Measurements from ENCODE around the gene UGDH.

Gene UGDH

GRCh38 chr4:39467464-39467863 lies 59.8 kb downstream of the UGDH start:
- Histone ChIP-seq H3K9me2 (replicated peaks; ENCODE audit: insufficient read depth, low read length) (no peaks in the 10 kb centered on the region), H3K27me3 (replicated peaks; ENCODE audit: insufficient read depth, low read length) (no peaks in the 10 kb centered on the region), H3K4me1 (ENCODE audit: low read length) (peaks cover 4% of the 10 kb centered on the region; the same call in 1 of the 2 replicates), H3K4me2 (ENCODE audit: low read depth, low read length) (no peak overlapping the region), H3K4me3 (ENCODE audit: low read length) (no peak overlapping the region), H3K36me3 (replicated peaks; ENCODE audit: insufficient read depth, low read length) (peaks cover 3% of the 10 kb centered on the region; the same call in 1 of the 2 replicates), H3K9ac (ENCODE audit: low read length) (no peak overlapping the region), H2AFZ (ENCODE audit: low read length) (no peak overlapping the region), H3K27ac (ENCODE audit: low read length) (no peak overlapping the region), H3K9me3 (replicated peaks; ENCODE audit: insufficient read depth, low read length) (no peaks in the 10 kb centered on the region), H4K20me1 (ENCODE audit: insufficient read depth, low read length) (no peaks in the 10 kb centered on the region), H3F3A (ENCODE audit: insufficient read depth, low read length) (peaks cover 5% of the 10 kb centered on the region; the same call in 1 of the 2 replicates), H3K79me2 (ENCODE audit: low read length) (no peaks in the 10 kb centered on the region)
- TF ChIP-seq EZH2phosphoT487 (IDR thresholded peaks at IDR 0.05; ENCODE audit: low read length) (no peak), CTCF (IDR thresholded peaks at IDR 0.05; ENCODE audit: low read length) (no peak), EZH2 (optimal IDR thresholded peaks at IDR 0.05; ENCODE audit: low read depth, low read length) (no peak)
- no peak for DNase-seq

- no peak overlapping the region for H3K4me2 ChIP-seq (ENCODE audit: low read depth, low read length)
- no peak overlapping the region for H3K27ac ChIP-seq (ENCODE audit: low read length)
Observed at GRCh38 chr4:39466747-39467146, 60.5 kb downstream of the UGDH start.

GRCh38 chr4:39464886-39465501 lies 62.2 kb downstream of the UGDH start:
- Histone ChIP-seq H3K4me1 (ENCODE audit: low read length) (peaks cover 4% of the 10 kb centered on the region; the same call in 1 of the 2 replicates), H3K79me2 (ENCODE audit: low read length) (peaks cover 5% of the 10 kb centered on the region), H3K27me3 (replicated peaks; ENCODE audit: insufficient read depth, low read length) (no peaks in the 10 kb centered on the region), H2AFZ (ENCODE audit: low read length) (no peak overlapping the region), H3F3A (ENCODE audit: insufficient read depth, low read length) (peaks cover 6% of the 10 kb centered on the region; the same call in 1 of the 2 replicates), H3K27ac (ENCODE audit: low read length) (no peak overlapping the region), H3K9me2 (replicated peaks; ENCODE audit: insufficient read depth, low read length) (no peaks in the 10 kb centered on the region), H4K20me1 (ENCODE audit: insufficient read depth, low read length) (no peaks in the 10 kb centered on the region), H3K4me2 (ENCODE audit: low read depth, low read length) (no peak overlapping the region), H3K9me3 (replicated peaks; ENCODE audit: insufficient read depth, low read length) (no peaks in the 10 kb centered on the region), H3K36me3 (replicated peaks; ENCODE audit: insufficient read depth, low read length) (0 out of 2 replicates have a peak, but pooled peaks cover 3% of the 10 kb centered on the region), H3K9ac (ENCODE audit: low read length) (no peak overlapping the region), H3K4me3 (ENCODE audit: low read length) (no peak overlapping the region)
- no peak for TF ChIP-seq EZH2 (optimal IDR thresholded peaks at IDR 0.05; ENCODE audit: low read depth, low read length)
- no peak; the same call in 1 of the 2 replicates for TF ChIP-seq CTCF (IDR thresholded peaks at IDR 0.05; ENCODE audit: low read length)
- no peak for TF ChIP-seq EZH2phosphoT487 (IDR thresholded peaks at IDR 0.05; ENCODE audit: low read length)
- DNase-seq, result no peak

More at GRCh38 chr4:39466747-39467146, 60.5 kb downstream of the UGDH start:
- no peak for DNase-seq
- no peaks in the 10 kb centered on the region for H3K27me3 ChIP-seq (replicated peaks; ENCODE audit: insufficient read depth, low read length)
- 0 out of 2 replicates have a peak, but pooled peaks cover 3% of the 10 kb centered on the region for H3K36me3 ChIP-seq (replicated peaks; ENCODE audit: insufficient read depth, low read length)
- no peaks in the 10 kb centered on the region for H3K9me3 ChIP-seq (replicated peaks; ENCODE audit: insufficient read depth, low read length)
- no peak overlapping the region for H2AFZ ChIP-seq (ENCODE audit: low read length)
- no peak overlapping the region for H3K9ac ChIP-seq (ENCODE audit: low read length)
- peaks cover 5% of the 10 kb centered on the region; the same call in 1 of the 2 replicates for H3F3A ChIP-seq (ENCODE audit: insufficient read depth, low read length)
- no peaks in the 10 kb centered on the region for H3K9me2 ChIP-seq (replicated peaks; ENCODE audit: insufficient read depth, low read length)
- H3K4me3 ChIP-seq (ENCODE audit: low read length), result no peak overlapping the region
- no peaks in the 10 kb centered on the region for H3K79me2 ChIP-seq (ENCODE audit: low read length)
- no peaks in the 10 kb centered on the region for H4K20me1 ChIP-seq (ENCODE audit: insufficient read depth, low read length)
- TF ChIP-seq EZH2phosphoT487 (IDR thresholded peaks at IDR 0.05; ENCODE audit: low read length) (no peak), CTCF (IDR thresholded peaks at IDR 0.05; ENCODE audit: low read length) (no peak), EZH2 (optimal IDR thresholded peaks at IDR 0.05; ENCODE audit: low read depth, low read length) (no peak)
- peaks cover 4% of the 10 kb centered on the region; the same call in 1 of the 2 replicates for H3K4me1 ChIP-seq (ENCODE audit: low read length)
